H9 (cell line): Measurements from ENCODE around the gene SLC9A4. TPM values are rescaled to one million over a fixed set of nuclear protein-coding genes. Genes with fewer than 3 reads are reported as not detected.

ENCODE experiments used
- DNase-seq: peaks from one replicate; pipeline ENCODE4 v3.0.0-alpha.2; 2017
- H2AFZ ChIP-seq: one replicate; pipeline ENCODE4 v1.6.1; 2013; ENCODE audit warnings: mild to moderate bottlenecking, low read length, control low read depth, moderate library complexity
- H2AK5ac ChIP-seq: 2 replicates; pipeline ENCODE4 v1.6.1; 2013; ENCODE audit warnings: low read length, control low read depth, mixed read lengths; ENCODE audit not compliant: insufficient read length
- H2BK120ac ChIP-seq: one replicate; pipeline ENCODE4 v1.6.1; 2013; ENCODE audit warnings: low read depth, mild to moderate bottlenecking, low read length, control low read depth, inconsistent platforms; ENCODE audit not compliant: poor library complexity, severe bottlenecking
- H2BK12ac ChIP-seq: 2 replicates; pipeline ENCODE4 v1.6.1; 2013; ENCODE audit warnings: low read length, control low read depth, mixed read lengths, low read depth; ENCODE audit not compliant: insufficient read length
- H2BK15ac ChIP-seq: 2 replicates; pipeline ENCODE4 v1.6.1; 2013; ENCODE audit warnings: low read depth, low read length, control low read depth
- H2BK20ac ChIP-seq: one replicate; pipeline ENCODE4 v1.6.1; 2013; ENCODE audit warnings: low read depth, mild to moderate bottlenecking, low read length, control low read depth, inconsistent platforms; ENCODE audit not compliant: poor library complexity, severe bottlenecking
- H2BK5ac ChIP-seq: 2 replicates; pipeline ENCODE4 v1.6.1; 2013; ENCODE audit warnings: low read length, control low read depth, mixed read lengths; ENCODE audit not compliant: insufficient read length
- H3K14ac ChIP-seq: 2 replicates; pipeline ENCODE4 v1.6.1; 2013; ENCODE audit warnings: low read length, control low read depth; ENCODE audit not compliant: insufficient read depth
- H3K18ac ChIP-seq: 2 replicates; pipeline ENCODE4 v1.6.1; 2013; ENCODE audit warnings: low read depth, mild to moderate bottlenecking, mixed read lengths, low read length, control low read depth; ENCODE audit not compliant: insufficient read length
- H3K23ac ChIP-seq: 2 replicates; pipeline ENCODE4 v1.6.1; 2013; ENCODE audit warnings: low read length, control low read depth, mixed read lengths, low read depth; ENCODE audit not compliant: insufficient read length
- H3K23me2 ChIP-seq: 2 replicates; pipeline ENCODE4 v1.6.1; 2013; ENCODE audit warnings: low read depth, mild to moderate bottlenecking, mixed read lengths, low read length, control low read depth; ENCODE audit not compliant: insufficient read length, poor library complexity, severe bottlenecking
- H3K27ac ChIP-seq: 2 replicates; pipeline ENCODE4 v1.5.1; 2013; ENCODE audit warnings: low read length, control low read depth, mixed read lengths, low read depth; ENCODE audit not compliant: insufficient read length
- H3K27me3 ChIP-seq: 2 replicates; pipeline ENCODE4 v1.6.1; 2013; ENCODE audit warnings: low read length, control low read depth, inconsistent platforms; ENCODE audit not compliant: insufficient read depth
- H3K4ac ChIP-seq: 2 replicates; pipeline ENCODE4 v1.6.1; 2013; ENCODE audit warnings: low read depth, mild to moderate bottlenecking, control low read depth, inconsistent platforms, low read length, moderate library complexity
- H3K4me1 ChIP-seq: 2 replicates; pipeline ENCODE4 v1.6.1; 2013; ENCODE audit warnings: low read length, control low read depth, inconsistent platforms; ENCODE audit not compliant: insufficient read depth
- H3K4me2 ChIP-seq: 2 replicates; pipeline ENCODE4 v1.6.1; 2013; ENCODE audit warnings: low read length, control low read depth, mixed read lengths; ENCODE audit not compliant: insufficient read length, insufficient read depth
- H3K56ac ChIP-seq: 2 replicates; pipeline ENCODE4 v1.6.1; 2013; ENCODE audit warnings: low read depth, mild to moderate bottlenecking, mixed read lengths, low read length, control low read depth; ENCODE audit not compliant: insufficient read length
- H3K79me1 ChIP-seq: 2 replicates; pipeline ENCODE4 v1.6.1; 2013; ENCODE audit warnings: low read depth, mild to moderate bottlenecking, moderate library complexity, low read length, control low read depth, inconsistent platforms; ENCODE audit not compliant: insufficient read depth, poor library complexity, severe bottlenecking
- H3K79me2 ChIP-seq: 2 replicates; pipeline ENCODE4 v1.6.1; 2013; ENCODE audit warnings: low read length, control low read depth, inconsistent platforms; ENCODE audit not compliant: insufficient read depth
- H3K9ac ChIP-seq: 2 replicates; pipeline ENCODE4 v1.6.1; 2013; ENCODE audit warnings: low read length, control low read depth, mixed read lengths; ENCODE audit not compliant: insufficient read length; ENCODE audit errors: extremely low read depth
- H3K9me3 ChIP-seq: one replicate; pipeline ENCODE4 v1.6.1; 2013; ENCODE audit warnings: low read depth, low read length, inconsistent platforms; ENCODE audit not compliant: control insufficient read depth
- H3T11ph ChIP-seq: one replicate; pipeline ENCODE4 v1.6.1; 2013; ENCODE audit warnings: mild to moderate bottlenecking, low read length, control low read depth, inconsistent platforms
- H4K20me1 ChIP-seq: one replicate; pipeline ENCODE4 v1.6.1; 2013; ENCODE audit not compliant: control insufficient read depth, insufficient read length, insufficient read depth
- H4K5ac ChIP-seq: 2 replicates; pipeline ENCODE4 v1.6.1; 2013; ENCODE audit warnings: low read depth, mild to moderate bottlenecking, mixed read lengths, low read length, control low read depth; ENCODE audit not compliant: insufficient read length
- H4K8ac ChIP-seq: replicated peaks from 2 replicates; pipeline ENCODE4 v1.6.1; 2013; ENCODE audit warnings: low read length, control low read depth, mixed read lengths, low read depth; ENCODE audit not compliant: insufficient read length
- H4K91ac ChIP-seq: 2 replicates; pipeline ENCODE4 v1.6.1; 2013; ENCODE audit warnings: low read depth, mild to moderate bottlenecking, moderate library complexity, mixed read lengths, low read length, control low read depth; ENCODE audit not compliant: insufficient read length
- H3K27ac Mint-ChIP-seq, 3 experiments: 2 replicates in 2 of 3; 3 replicates in 1 of 3; pipeline ENCODE4 v1.8.0; 2020 to 2021; ENCODE audit warnings: mixed read lengths in 3 of 3, mild to moderate bottlenecking in 1 of 3, moderate library complexity in 1 of 3
- H3K27me3 Mint-ChIP-seq: 2 replicates; pipeline ENCODE4 v1.8.0; 2021; ENCODE audit warnings: low read depth, mild to moderate bottlenecking, moderate library complexity, mixed read lengths
- H3K36me3 Mint-ChIP-seq, 3 experiments: 2 replicates in 2 of 3; 3 replicates in 1 of 3; pipeline ENCODE4 v1.8.0; 2020 to 2021; ENCODE audit warnings: low read depth in 3 of 3, mixed read lengths in 3 of 3; ENCODE audit not compliant: insufficient read depth in 1 of 3
- H3K4me1 Mint-ChIP-seq, 2 experiments: 2 replicates each; pipeline ENCODE4 v1.8.0; 2020; ENCODE audit warnings: mixed read lengths in 2 of 2
- H3K4me3 Mint-ChIP-seq, 2 experiments: 2 replicates in 1 of 2; 3 replicates in 1 of 2; pipeline ENCODE4 v1.8.0; 2020 to 2021; ENCODE audit warnings: mild to moderate bottlenecking in 2 of 2, mixed read lengths in 2 of 2, moderate library complexity in 1 of 2
- H3K9me3 Mint-ChIP-seq, 2 experiments: 2 replicates in 1 of 2; 3 replicates in 1 of 2; pipeline ENCODE4 v1.8.0; 2020; ENCODE audit warnings: mild to moderate bottlenecking in 2 of 2, mixed read lengths in 2 of 2, moderate library complexity in 1 of 2
- WGBS: extraction: QIAGEN DNeasy Blood & Tissue Kit; methylation state at CpG from one replicate; pipeline ENCODE4 v1.1.7; 2013; ENCODE audit warnings: missing lambda C conversion rate, low lambda C conversion rate, mixed read lengths; ENCODE audit not compliant: insufficient read length; ENCODE audit errors: extremely low coverage; 5-methylcytosine and 5-hydroxymethylcytosine counted together
- total RNA-seq: library from RNA; stranded (reverse); gene quantifications from 2 replicates; pipeline ENCODE4 v1.2.1, GENCODE V29; 2021
- TF ChIP-seq, protein P1 (sequence below): fragments of 200-600 bp; sonication (generic); conservative IDR thresholded peaks from 3 replicates; pipeline ENCODE4 v1.8.0; 2021; ENCODE audit warnings: antibody characterized with exemption, mild to moderate bottlenecking

SLC9A4 gene
- total RNA-seq, 1 experiment from 2014 or later: not detected

- Histone ChIP-seq H4K8ac (no peak overlapping the region), H3K9me3 (no peaks in the 10 kb centered on the region), H3T11ph (no peak overlapping the region), H3K23me2 (no peaks in the 10 kb centered on the region), H2BK15ac (no peak overlapping the region), H4K20me1 (no peaks in the 10 kb centered on the region), H3K56ac (no peak overlapping the region), H2BK120ac (no peak overlapping the region), H3K4me2 (no peak overlapping the region), H4K5ac (no peak overlapping the region), H3K4me1 (no peaks in the 10 kb centered on the region), H3K14ac (no peak overlapping the region), H3K18ac (no peak overlapping the region), H3K27me3 (no peaks in the 10 kb centered on the region), H2BK12ac (no peak overlapping the region), H3K27ac (no peak overlapping the region), H2BK20ac (no peak overlapping the region), H2AK5ac (no peak overlapping the region), H4K91ac (no peak overlapping the region), H3K79me1 (no peaks in the 10 kb centered on the region), H2AFZ (no peak overlapping the region), H3K23ac (no peak overlapping the region), H3K79me2 (no peaks in the 10 kb centered on the region), H3K4ac (no peak overlapping the region), H2BK5ac (no peak overlapping the region), H3K9ac (no peak overlapping the region)
- H3K9me3 Mint-ChIP-seq: peaks cover 0 to 4% of the 10 kb centered on the region in 2 experiments; a peak in 1 of 5 replicates
- DNase-seq: no peak
- WGBS: no CpG with 5 or more reads among the region's 4 CpGs
- no peak overlapping the region for H3K4me3 Mint-ChIP-seq
- TF ChIP-seq, protein P1, sequence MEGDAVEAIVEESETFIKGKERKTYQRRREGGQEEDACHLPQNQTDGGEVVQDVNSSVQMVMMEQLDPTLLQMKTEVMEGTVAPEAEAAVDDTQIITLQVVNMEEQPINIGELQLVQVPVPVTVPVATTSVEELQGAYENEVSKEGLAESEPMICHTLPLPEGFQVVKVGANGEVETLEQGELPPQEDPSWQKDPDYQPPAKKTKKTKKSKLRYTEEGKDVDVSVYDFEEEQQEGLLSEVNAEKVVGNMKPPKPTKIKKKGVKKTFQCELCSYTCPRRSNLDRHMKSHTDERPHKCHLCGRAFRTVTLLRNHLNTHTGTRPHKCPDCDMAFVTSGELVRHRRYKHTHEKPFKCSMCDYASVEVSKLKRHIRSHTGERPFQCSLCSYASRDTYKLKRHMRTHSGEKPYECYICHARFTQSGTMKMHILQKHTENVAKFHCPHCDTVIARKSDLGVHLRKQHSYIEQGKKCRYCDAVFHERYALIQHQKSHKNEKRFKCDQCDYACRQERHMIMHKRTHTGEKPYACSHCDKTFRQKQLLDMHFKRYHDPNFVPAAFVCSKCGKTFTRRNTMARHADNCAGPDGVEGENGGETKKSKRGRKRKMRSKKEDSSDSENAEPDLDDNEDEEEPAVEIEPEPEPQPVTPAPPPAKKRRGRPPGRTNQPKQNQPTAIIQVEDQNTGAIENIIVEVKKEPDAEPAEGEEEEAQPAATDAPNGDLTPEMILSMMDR: no peak
- no peaks in the 10 kb centered on the region for H3K36me3 Mint-ChIP-seq
- no peaks in the 10 kb centered on the region for H3K4me1 Mint-ChIP-seq
- H3K27ac Mint-ChIP-seq: no peak overlapping the region
- peaks cover 3% of the 10 kb centered on the region; the same call in 1 of the 2 replicates for H3K27me3 Mint-ChIP-seq
Measured at GRCh38 chr2:102453501-102453900, 19.5 kb upstream of the SLC9A4 start.
